ENCODE results near the gene MFGE8. TPM values are rescaled to one million over a fixed set of nuclear protein-coding genes. Genes with fewer than 3 reads are reported as not detected.
A peak's percentile ranks its signal among the peaks of the same experiment; 100 is the strongest.

Gene MFGE8
- total RNA-seq, 2 donors from 2014 or later = 284 to 598 TPM

- H3K9ac ChIP-seq (ENCODE audit: extremely low read depth, low read length, poor library complexity, severe bottlenecking) = no peak within 1 kb of the TSS
- peak within 1 kb of the TSS; percentile 53 for H3K4me3 Mint-ChIP-seq
- H3K9me3 ChIP-seq (ENCODE audit: control insufficient read depth, low read length) = no peaks in the 10 kb centered on the region
- H3K27ac Mint-ChIP-seq = no peak within 1 kb of the TSS
- 3 to 4% methylated on average over 20 to 70 of the region's 70 CpGs for WGBS, 2 experiments (ENCODE audit: insufficient coverage in 1 of 2, insufficient read length in 1 of 2)
- peaks cover 7% of the 10 kb centered on the region for H3K36me3 Mint-ChIP-seq (ENCODE audit: low read depth)
- no peak for TF ChIP-seq CTCF (conservative IDR thresholded peaks at IDR 0.05)
- peaks cover 26% of the 10 kb centered on the region for H3K4me1 Mint-ChIP-seq
- DNase-seq = peak; percentile 81
- no peaks in the 10 kb centered on the region for H3K9me3 Mint-ChIP-seq
- peak within 1 kb of the TSS; percentile 72 for H3K4me3 ChIP-seq (ENCODE audit: low read length)
- peaks cover 35% of the 10 kb centered on the region for H3K27me3 Mint-ChIP-seq (ENCODE audit: insufficient read depth)
- H3K36me3 ChIP-seq (ENCODE audit: control insufficient read depth, insufficient read depth, low read length) = no peaks in the 10 kb centered on the region
- no peaks in the 10 kb centered on the region for H3K4me1 ChIP-seq (ENCODE audit: control insufficient read depth, insufficient read depth, low read length)
- H3K27me3 ChIP-seq (ENCODE audit: control insufficient read depth, insufficient read depth, low read length, poor library complexity, severe bottlenecking) = peaks cover 34% of the 10 kb centered on the region
- H3K27ac ChIP-seq (ENCODE audit: low read depth, low read length) = no peak within 1 kb of the TSS
Measured at GRCh38 chr15:88894819-88895767, 18.1 kb downstream of the MFGE8 start, which contains the start of gene HAPLN3. HAPLN3 (minus strand) TSS chr15:88895544; CDS start chr15:88887298, 8,246 bp downstream.

GRCh38 chr15:88894348-88894818 lies 18.8 kb downstream of the MFGE8 start:
- H3K36me3 Mint-ChIP-seq (ENCODE audit: low read depth) = peaks cover 7% of the 10 kb centered on the region
- Histone ChIP-seq H3K4me3 (ENCODE audit: low read length) (peak overlapping the region; percentile 72), H3K27ac (ENCODE audit: low read depth, low read length) (no peak overlapping the region), H3K9ac (ENCODE audit: extremely low read depth, low read length, poor library complexity, severe bottlenecking) (no peak overlapping the region), H3K27me3 (ENCODE audit: control insufficient read depth, insufficient read depth, low read length, poor library complexity, severe bottlenecking) (peaks cover 34% of the 10 kb centered on the region), H3K36me3 (ENCODE audit: control insufficient read depth, insufficient read depth, low read length) (no peaks in the 10 kb centered on the region), H3K9me3 (ENCODE audit: control insufficient read depth, low read length) (no peaks in the 10 kb centered on the region), H3K4me1 (ENCODE audit: control insufficient read depth, insufficient read depth, low read length) (no peaks in the 10 kb centered on the region)
- H3K4me1 Mint-ChIP-seq = peaks cover 26% of the 10 kb centered on the region
- peak overlapping the region; percentile 53 for H3K4me3 Mint-ChIP-seq
- TF ChIP-seq CTCF (conservative IDR thresholded peaks at IDR 0.05) = peak; percentile 95
- peaks cover 35% of the 10 kb centered on the region for H3K27me3 Mint-ChIP-seq (ENCODE audit: insufficient read depth)
- H3K9me3 Mint-ChIP-seq = no peaks in the 10 kb centered on the region
- no peak overlapping the region for H3K27ac Mint-ChIP-seq
- WGBS, 2 experiments (ENCODE audit: insufficient coverage in 1 of 2, insufficient read length in 1 of 2) = 2% methylated on average over 13 to 23 of the region's 23 CpGs
- peak; percentile 97 for DNase-seq

GRCh38 chr15:88891540-88892254 lies 21.5 kb downstream of the MFGE8 start:
- Mint-ChIP-seq H3K27ac (no peak overlapping the region), H3K4me1 (peaks cover 8% of the 10 kb centered on the region), H3K9me3 (no peaks in the 10 kb centered on the region), H3K4me3 (no peak overlapping the region), H3K27me3 (ENCODE audit: insufficient read depth) (peaks cover 33% of the 10 kb centered on the region), H3K36me3 (ENCODE audit: low read depth) (no peaks in the 10 kb centered on the region)
- no peak overlapping the region for H3K4me3 ChIP-seq (ENCODE audit: low read length)
- H3K9ac ChIP-seq (ENCODE audit: extremely low read depth, low read length, poor library complexity, severe bottlenecking) = no peak overlapping the region
- no peak overlapping the region for H3K27ac ChIP-seq (ENCODE audit: low read depth, low read length)
- peaks cover 32% of the 10 kb centered on the region for H3K27me3 ChIP-seq (ENCODE audit: control insufficient read depth, insufficient read depth, low read length, poor library complexity, severe bottlenecking)
- no peak for TF ChIP-seq CTCF (conservative IDR thresholded peaks at IDR 0.05)
- WGBS, 2 experiments (ENCODE audit: insufficient coverage in 1 of 2, insufficient read length in 1 of 2) = 68 to 82% methylated on average over 5 to 7 of the region's 7 CpGs
- H3K36me3 ChIP-seq (ENCODE audit: control insufficient read depth, insufficient read depth, low read length) = no peaks in the 10 kb centered on the region
- no peaks in the 10 kb centered on the region for H3K9me3 ChIP-seq (ENCODE audit: control insufficient read depth, low read length)
- DNase-seq = peak; percentile 55
- H3K4me1 ChIP-seq (ENCODE audit: control insufficient read depth, insufficient read depth, low read length) = no peaks in the 10 kb centered on the region
